WTC11 (cell line): Measurements from ENCODE around the gene PRDM5.

Source experiments
- CREB1 ChIP-seq: sonication (generic); formaldehyde crosslinking; IDR thresholded peaks from 2 replicates; pipeline ENCODE4 v1.8.0; 2023; ENCODE audit warnings: mild to moderate bottlenecking, missing genetic modification reagents
- NR3C1 ChIP-seq: sonication (generic); formaldehyde crosslinking; conservative IDR thresholded peaks from 2 replicates; pipeline ENCODE4 v1.8.1; 2023; ENCODE audit warnings: low read depth, mild to moderate bottlenecking, missing genetic modification reagents
- SP1 ChIP-seq: sonication (generic); formaldehyde crosslinking; conservative IDR thresholded peaks from 2 replicates; pipeline ENCODE4 v1.8.1; 2022; ENCODE audit warnings: missing genetic modification reagents
- ZNF121 ChIP-seq: sonication (generic); formaldehyde crosslinking; IDR thresholded peaks from 2 replicates; pipeline ENCODE4 v1.8.0; 2023; ENCODE audit warnings: missing genetic modification reagents
- ZNF138 ChIP-seq: sonication (generic); formaldehyde crosslinking; conservative IDR thresholded peaks from 2 replicates; pipeline ENCODE4 v1.8.1; 2022; ENCODE audit warnings: mild to moderate bottlenecking, moderate library complexity, missing genetic modification reagents
- TF ChIP-seq, protein P1 (sequence below): fragments of 200-600 bp; IDR thresholded peaks from 2 replicates; pipeline ENCODE4 v1.8.0; 2022; ENCODE audit warnings: antibody characterized with exemption
- TF ChIP-seq, protein P2 (sequence below): sonication (generic); formaldehyde crosslinking; IDR thresholded peaks from 2 replicates; pipeline ENCODE4 v1.8.1; 2023; ENCODE audit warnings: mild to moderate bottlenecking, missing genetic modification reagents
- TF ChIP-seq, protein P3 (sequence below): sonication (generic); formaldehyde crosslinking; IDR thresholded peaks from 2 replicates; pipeline ENCODE4 v1.8.0; 2022; ENCODE audit warnings: missing genetic modification reagents
- TF ChIP-seq, protein P4 (sequence below): fragments of 250-450 bp; sonication (Bioruptor Pico); IDR thresholded peaks from 2 replicates; pipeline ENCODE4 v2.1.2; 2022; ENCODE audit warnings: mild to moderate bottlenecking, moderate library complexity
- TF ChIP-seq, protein P5 (sequence below): sonication (generic); formaldehyde crosslinking; IDR thresholded peaks from 2 replicates; pipeline ENCODE4 v1.8.0; 2022; ENCODE audit warnings: mild to moderate bottlenecking, missing genetic modification reagents

DNA sequence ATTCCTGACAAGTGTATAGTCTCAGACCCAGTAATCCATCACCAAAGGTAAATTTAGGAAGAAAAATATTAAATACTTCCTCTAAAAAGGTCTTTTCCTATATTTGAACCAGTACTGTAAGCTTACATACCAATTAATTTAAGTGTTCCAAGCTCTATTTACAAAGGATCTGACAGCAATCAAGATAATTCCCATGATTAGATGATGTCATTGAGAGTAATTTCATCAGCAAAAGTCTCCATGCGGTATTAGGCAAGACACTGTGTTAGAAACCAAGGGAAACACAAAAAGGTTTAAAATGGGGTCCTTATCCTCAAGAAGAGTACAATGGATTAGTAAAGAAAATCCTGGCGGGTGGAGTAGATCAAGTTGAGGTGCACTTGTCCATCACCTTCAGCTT, 198.5 kb downstream of the PRDM5 start:
- TF ChIP-seq, protein P1, sequence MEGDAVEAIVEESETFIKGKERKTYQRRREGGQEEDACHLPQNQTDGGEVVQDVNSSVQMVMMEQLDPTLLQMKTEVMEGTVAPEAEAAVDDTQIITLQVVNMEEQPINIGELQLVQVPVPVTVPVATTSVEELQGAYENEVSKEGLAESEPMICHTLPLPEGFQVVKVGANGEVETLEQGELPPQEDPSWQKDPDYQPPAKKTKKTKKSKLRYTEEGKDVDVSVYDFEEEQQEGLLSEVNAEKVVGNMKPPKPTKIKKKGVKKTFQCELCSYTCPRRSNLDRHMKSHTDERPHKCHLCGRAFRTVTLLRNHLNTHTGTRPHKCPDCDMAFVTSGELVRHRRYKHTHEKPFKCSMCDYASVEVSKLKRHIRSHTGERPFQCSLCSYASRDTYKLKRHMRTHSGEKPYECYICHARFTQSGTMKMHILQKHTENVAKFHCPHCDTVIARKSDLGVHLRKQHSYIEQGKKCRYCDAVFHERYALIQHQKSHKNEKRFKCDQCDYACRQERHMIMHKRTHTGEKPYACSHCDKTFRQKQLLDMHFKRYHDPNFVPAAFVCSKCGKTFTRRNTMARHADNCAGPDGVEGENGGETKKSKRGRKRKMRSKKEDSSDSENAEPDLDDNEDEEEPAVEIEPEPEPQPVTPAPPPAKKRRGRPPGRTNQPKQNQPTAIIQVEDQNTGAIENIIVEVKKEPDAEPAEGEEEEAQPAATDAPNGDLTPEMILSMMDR, result no peak
- no peak for TF ChIP-seq CREB1
- TF ChIP-seq ZNF121 (CRISPR knock-in tag), result no peak
- TF ChIP-seq, protein P2, sequence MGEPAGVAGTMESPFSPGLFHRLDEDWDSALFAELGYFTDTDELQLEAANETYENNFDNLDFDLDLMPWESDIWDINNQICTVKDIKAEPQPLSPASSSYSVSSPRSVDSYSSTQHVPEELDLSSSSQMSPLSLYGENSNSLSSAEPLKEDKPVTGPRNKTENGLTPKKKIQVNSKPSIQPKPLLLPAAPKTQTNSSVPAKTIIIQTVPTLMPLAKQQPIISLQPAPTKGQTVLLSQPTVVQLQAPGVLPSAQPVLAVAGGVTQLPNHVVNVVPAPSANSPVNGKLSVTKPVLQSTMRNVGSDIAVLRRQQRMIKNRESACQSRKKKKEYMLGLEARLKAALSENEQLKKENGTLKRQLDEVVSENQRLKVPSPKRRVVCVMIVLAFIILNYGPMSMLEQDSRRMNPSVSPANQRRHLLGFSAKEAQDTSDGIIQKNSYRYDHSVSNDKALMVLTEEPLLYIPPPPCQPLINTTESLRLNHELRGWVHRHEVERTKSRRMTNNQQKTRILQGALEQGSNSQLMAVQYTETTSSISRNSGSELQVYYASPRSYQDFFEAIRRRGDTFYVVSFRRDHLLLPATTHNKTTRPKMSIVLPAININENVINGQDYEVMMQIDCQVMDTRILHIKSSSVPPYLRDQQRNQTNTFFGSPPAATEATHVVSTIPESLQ (CRISPR knock-in tag), result no peak
- TF ChIP-seq, protein P3, sequence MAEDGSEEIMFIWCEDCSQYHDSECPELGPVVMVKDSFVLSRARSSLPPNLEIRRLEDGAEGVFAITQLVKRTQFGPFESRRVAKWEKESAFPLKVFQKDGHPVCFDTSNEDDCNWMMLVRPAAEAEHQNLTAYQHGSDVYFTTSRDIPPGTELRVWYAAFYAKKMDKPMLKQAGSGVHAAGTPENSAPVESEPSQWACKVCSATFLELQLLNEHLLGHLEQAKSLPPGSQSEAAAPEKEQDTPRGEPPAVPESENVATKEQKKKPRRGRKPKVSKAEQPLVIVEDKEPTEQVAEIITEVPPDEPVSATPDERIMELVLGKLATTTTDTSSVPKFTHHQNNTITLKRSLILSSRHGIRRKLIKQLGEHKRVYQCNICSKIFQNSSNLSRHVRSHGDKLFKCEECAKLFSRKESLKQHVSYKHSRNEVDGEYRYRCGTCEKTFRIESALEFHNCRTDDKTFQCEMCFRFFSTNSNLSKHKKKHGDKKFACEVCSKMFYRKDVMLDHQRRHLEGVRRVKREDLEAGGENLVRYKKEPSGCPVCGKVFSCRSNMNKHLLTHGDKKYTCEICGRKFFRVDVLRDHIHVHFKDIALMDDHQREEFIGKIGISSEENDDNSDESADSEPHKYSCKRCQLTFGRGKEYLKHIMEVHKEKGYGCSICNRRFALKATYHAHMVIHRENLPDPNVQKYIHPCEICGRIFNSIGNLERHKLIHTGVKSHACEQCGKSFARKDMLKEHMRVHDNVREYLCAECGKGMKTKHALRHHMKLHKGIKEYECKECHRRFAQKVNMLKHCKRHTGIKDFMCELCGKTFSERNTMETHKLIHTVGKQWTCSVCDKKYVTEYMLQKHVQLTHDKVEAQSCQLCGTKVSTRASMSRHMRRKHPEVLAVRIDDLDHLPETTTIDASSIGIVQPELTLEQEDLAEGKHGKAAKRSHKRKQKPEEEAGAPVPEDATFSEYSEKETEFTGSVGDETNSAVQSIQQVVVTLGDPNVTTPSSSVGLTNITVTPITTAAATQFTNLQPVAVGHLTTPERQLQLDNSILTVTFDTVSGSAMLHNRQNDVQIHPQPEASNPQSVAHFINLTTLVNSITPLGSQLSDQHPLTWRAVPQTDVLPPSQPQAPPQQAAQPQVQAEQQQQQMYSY (CRISPR knock-in tag), result no peak
- TF ChIP-seq NR3C1 (CRISPR knock-in tag), result no peak
- TF ChIP-seq, protein P4, sequence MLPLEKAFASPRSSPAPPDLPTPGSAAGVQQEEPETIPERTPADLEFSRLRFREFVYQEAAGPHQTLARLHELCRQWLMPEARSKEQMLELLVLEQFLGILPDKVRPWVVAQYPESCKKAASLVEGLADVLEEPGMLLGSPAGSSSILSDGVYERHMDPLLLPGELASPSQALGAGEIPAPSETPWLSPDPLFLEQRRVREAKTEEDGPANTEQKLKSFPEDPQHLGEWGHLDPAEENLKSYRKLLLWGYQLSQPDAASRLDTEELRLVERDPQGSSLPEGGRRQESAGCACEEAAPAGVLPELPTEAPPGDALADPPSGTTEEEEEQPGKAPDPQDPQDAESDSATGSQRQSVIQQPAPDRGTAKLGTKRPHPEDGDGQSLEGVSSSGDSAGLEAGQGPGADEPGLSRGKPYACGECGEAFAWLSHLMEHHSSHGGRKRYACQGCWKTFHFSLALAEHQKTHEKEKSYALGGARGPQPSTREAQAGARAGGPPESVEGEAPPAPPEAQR (CRISPR knock-in tag), result no peak
- TF ChIP-seq, protein P5, sequence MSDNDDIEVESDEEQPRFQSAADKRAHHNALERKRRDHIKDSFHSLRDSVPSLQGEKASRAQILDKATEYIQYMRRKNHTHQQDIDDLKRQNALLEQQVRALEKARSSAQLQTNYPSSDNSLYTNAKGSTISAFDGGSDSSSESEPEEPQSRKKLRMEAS (CRISPR knock-in tag), result no peak
- TF ChIP-seq ZNF138, result no peak
- TF ChIP-seq SP1 (CRISPR knock-in tag), result no peak
